Smooth muscle cell (in vitro differentiated cells): ENCODE data around the gene C17orf107. TPM values are rescaled to one million over a fixed set of nuclear protein-coding genes. Genes with fewer than 3 reads are reported as not detected.

Experiments
- DNase-seq: peaks from one replicate; lab custom pipeline; 2025; ENCODE audit not compliant: unreplicated experiment; lab: John Stamatoyannopoulos, UW
- H2AFZ ChIP-seq: fragments of 200-600 bp; sonication (generic); 2 replicates; pipeline ENCODE4 v1.6.0; 2016; ENCODE audit warnings: antibody characterized with exemption, low read depth, mild to moderate bottlenecking
- H3F3A ChIP-seq: fragments of 200-600 bp; sonication (generic); 2 replicates; pipeline ENCODE4 v1.6.0; 2017; ENCODE audit warnings: antibody characterized with exemption, low read depth
- H3K27ac ChIP-seq: fragments of 200-600 bp; sonication (generic); 2 replicates; pipeline ENCODE4 v1.5.1; 2016; ENCODE audit warnings: low read depth, mild to moderate bottlenecking
- H3K27me3 ChIP-seq: fragments of 200-600 bp; sonication (generic); 2 replicates; pipeline ENCODE4 v1.6.1; 2016; ENCODE audit warnings: low read depth, mild to moderate bottlenecking
- H3K36me3 ChIP-seq: fragments of 200-600 bp; sonication (generic); 2 replicates; pipeline ENCODE4 v1.5.1; 2016; ENCODE audit warnings: low read depth
- H3K4me1 ChIP-seq: fragments of 200-600 bp; sonication (generic); 2 replicates; pipeline ENCODE4 v1.5.1; 2016; ENCODE audit warnings: low read depth
- H3K4me2 ChIP-seq: fragments of 200-600 bp; sonication (generic); 2 replicates; pipeline ENCODE4 v1.6.0; 2016; ENCODE audit warnings: mild to moderate bottlenecking
- H3K4me3 ChIP-seq: fragments of 200-600 bp; sonication (generic); 2 replicates; pipeline ENCODE4 v1.5.1; 2016; ENCODE audit warnings: mild to moderate bottlenecking
- H3K79me2 ChIP-seq: fragments of 200-600 bp; sonication (generic); 2 replicates; pipeline ENCODE4 v1.6.0; 2016; ENCODE audit warnings: low read depth, mild to moderate bottlenecking
- H3K9ac ChIP-seq: fragments of 200-600 bp; sonication (generic); 2 replicates; pipeline ENCODE4 v1.6.0; 2016; ENCODE audit warnings: low read depth
- H3K9me3 ChIP-seq: fragments of 200-600 bp; sonication (generic); replicated peaks from 2 replicates; pipeline ENCODE4 v1.5.1; 2016; ENCODE audit warnings: low read depth
- H4K20me1 ChIP-seq: fragments of 200-600 bp; sonication (generic); 2 replicates; pipeline ENCODE4 v1.6.0; 2016; ENCODE audit warnings: low read depth
- WGBS: methylation state at CpG from one replicate; pipeline ENCODE4 v1.1.7; 2016; ENCODE audit warnings: low lambda C conversion rate; 5-methylcytosine and 5-hydroxymethylcytosine counted together
- polyA plus RNA-seq: library from polyadenylated mRNA; unstranded; fragments of >200 nt; fragmentation: Nextera tagmentation; extraction: Ambion mirVana; gene quantifications from 2 replicates; pipeline ENCODE4 v1.2.1, GENCODE V29; 2016
- total RNA-seq: library from RNA; depleted of rRNA; stranded (reverse); fragments of >200 nt; gene quantifications from 2 replicates; pipeline ENCODE4 v1.2.3, GENCODE V29; 2014
- TF ChIP-seq, protein P1 (sequence below): fragments of 200-600 bp; sonication (generic); IDR thresholded peaks from 2 replicates; pipeline ENCODE4 v1.5.1; 2017; ENCODE audit warnings: borderline replicate concordance, mild to moderate bottlenecking, antibody characterized with exemption; ENCODE audit not compliant: insufficient read depth, poor library complexity, severe bottlenecking

The C17orf107 gene
- total and polyA plus RNA-seq, 2 experiments from 2014 or later = 5.0 to 10.7 TPM

DNA sequence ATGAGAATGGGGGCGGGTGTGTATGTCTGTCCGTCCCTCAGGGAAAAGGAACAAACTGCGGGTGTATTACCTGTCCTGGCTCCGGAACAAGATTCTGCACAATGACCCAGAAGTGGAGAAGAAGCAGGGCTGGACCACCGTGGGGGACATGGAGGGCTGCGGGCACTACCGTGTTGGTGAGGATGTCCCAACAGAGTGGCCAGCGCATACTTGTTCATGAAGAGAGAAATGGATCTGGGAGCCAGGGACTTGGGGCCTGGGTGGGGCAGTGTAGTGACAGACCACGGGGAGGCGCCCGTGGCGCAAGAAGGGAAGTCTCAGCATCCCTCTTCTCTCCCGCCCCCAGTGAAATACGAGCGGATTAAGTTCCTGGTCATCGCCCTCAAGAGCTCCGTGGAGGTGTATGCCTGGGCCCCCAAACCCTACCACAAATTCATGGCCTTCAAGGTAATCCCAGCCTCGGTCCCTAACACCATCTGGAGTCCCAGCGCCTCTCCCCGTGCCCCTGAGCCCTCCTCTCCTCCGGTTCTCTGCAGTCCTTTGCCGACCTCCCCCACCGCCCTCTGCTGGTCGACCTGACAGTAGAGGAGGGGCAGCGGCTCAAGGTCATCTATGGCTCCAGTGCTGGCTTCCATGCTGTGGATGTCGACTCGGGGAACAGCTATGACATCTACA, 3.5 kb upstream of the C17orf107 start:
- DNase-seq = no peak
- Histone ChIP-seq H3F3A (no peaks in the 10 kb centered on the region), H3K4me1 (no peaks in the 10 kb centered on the region), H3K27me3 (no peaks in the 10 kb centered on the region), H3K27ac (no peak overlapping the region), H3K9ac (no peak overlapping the region), H3K79me2 (no peaks in the 10 kb centered on the region), H2AFZ (no peak overlapping the region), H3K4me2 (no peak overlapping the region), H4K20me1 (no peaks in the 10 kb centered on the region), H3K36me3 (no peaks in the 10 kb centered on the region), H3K9me3 (no peaks in the 10 kb centered on the region), H3K4me3 (no peak overlapping the region)
- TF ChIP-seq, protein P1, sequence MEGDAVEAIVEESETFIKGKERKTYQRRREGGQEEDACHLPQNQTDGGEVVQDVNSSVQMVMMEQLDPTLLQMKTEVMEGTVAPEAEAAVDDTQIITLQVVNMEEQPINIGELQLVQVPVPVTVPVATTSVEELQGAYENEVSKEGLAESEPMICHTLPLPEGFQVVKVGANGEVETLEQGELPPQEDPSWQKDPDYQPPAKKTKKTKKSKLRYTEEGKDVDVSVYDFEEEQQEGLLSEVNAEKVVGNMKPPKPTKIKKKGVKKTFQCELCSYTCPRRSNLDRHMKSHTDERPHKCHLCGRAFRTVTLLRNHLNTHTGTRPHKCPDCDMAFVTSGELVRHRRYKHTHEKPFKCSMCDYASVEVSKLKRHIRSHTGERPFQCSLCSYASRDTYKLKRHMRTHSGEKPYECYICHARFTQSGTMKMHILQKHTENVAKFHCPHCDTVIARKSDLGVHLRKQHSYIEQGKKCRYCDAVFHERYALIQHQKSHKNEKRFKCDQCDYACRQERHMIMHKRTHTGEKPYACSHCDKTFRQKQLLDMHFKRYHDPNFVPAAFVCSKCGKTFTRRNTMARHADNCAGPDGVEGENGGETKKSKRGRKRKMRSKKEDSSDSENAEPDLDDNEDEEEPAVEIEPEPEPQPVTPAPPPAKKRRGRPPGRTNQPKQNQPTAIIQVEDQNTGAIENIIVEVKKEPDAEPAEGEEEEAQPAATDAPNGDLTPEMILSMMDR = no peak
- WGBS = 80% methylated on average over 20 of the region's 27 CpGs

DNA sequence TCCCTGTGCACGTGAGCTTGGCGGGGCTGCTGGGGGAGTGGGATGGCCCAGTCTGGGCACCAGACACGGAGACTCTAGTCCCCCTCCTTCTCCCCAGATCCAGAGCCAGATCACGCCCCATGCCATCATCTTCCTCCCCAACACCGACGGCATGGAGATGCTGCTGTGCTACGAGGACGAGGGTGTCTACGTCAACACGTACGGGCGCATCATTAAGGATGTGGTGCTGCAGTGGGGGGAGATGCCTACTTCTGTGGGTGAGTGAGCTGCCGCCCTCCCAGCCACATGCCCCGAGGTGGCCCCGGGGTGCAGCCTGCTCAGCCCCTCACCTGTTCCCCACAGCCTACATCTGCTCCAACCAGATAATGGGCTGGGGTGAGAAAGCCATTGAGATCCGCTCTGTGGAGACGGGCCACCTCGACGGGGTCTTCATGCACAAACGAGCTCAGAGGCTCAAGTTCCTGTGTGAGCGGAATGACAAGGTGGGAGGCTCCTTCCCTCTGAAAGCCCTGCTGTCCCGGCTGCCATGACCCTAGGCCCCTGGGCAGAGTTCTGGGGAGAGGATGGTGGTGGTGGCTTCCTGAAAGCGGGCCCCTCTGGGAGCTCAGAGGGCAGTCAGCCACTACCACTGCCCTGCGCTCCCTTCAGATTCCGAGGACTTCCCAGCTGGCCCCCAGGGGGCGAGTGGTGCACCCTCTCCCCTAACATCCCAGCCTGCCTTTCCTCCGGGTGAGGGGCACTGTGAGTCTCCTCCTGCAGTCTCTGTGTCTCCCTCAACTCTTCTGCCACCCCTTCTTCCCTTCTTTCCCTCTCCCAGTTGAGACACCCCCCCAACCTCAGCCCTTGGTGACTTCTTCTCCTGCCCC, 2.8 kb upstream of the C17orf107 start:
- H3K9me3 ChIP-seq = no peaks in the 10 kb centered on the region
- TF ChIP-seq, protein P1 = no peak
- 96% methylated on average over 27 of the region's 27 CpGs for WGBS
- no peak overlapping the region for H2AFZ ChIP-seq
- H3K36me3 ChIP-seq = no peaks in the 10 kb centered on the region
- H3K4me2 ChIP-seq = no peak overlapping the region
- no peak for DNase-seq
- H3K27me3 ChIP-seq = no peaks in the 10 kb centered on the region
- H3K4me1 ChIP-seq = no peaks in the 10 kb centered on the region
- no peaks in the 10 kb centered on the region for H3K79me2 ChIP-seq
- H4K20me1 ChIP-seq = no peaks in the 10 kb centered on the region
- no peak overlapping the region for H3K27ac ChIP-seq
- no peak overlapping the region for H3K9ac ChIP-seq
- no peaks in the 10 kb centered on the region for H3F3A ChIP-seq
- no peak overlapping the region for H3K4me3 ChIP-seq

DNA sequence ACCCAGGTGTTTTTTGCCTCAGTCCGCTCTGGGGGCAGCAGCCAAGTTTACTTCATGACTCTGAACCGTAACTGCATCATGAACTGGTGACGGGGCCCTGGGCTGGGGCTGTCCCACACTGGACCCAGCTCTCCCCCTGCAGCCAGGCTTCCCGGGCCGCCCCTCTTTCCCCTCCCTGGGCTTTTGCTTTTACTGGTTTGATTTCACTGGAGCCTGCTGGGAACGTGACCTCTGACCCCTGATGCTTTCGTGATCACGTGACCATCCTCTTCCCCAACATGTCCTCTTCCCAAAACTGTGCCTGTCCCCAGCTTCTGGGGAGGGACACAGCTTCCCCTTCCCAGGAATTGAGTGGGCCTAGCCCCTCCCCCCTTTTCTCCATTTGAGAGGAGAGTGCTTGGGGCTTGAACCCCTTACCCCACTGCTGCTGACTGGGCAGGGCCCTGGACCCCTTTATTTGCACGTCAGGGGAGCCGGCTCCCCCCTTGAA, 2.1 kb upstream of the C17orf107 start:
- Histone ChIP-seq H3K4me3 (no peak overlapping the region), H3K4me2 (no peak overlapping the region), H3F3A (peaks cover 6% of the 10 kb centered on the region), H3K9ac (no peak overlapping the region), H3K36me3 (no peaks in the 10 kb centered on the region), H2AFZ (no peak overlapping the region), H3K79me2 (no peaks in the 10 kb centered on the region), H3K4me1 (no peaks in the 10 kb centered on the region), H3K27me3 (no peaks in the 10 kb centered on the region), H4K20me1 (no peaks in the 10 kb centered on the region), H3K27ac (no peak overlapping the region), H3K9me3 (no peaks in the 10 kb centered on the region)
- DNase-seq = no peak
- 98% methylated on average over 10 of the region's 10 CpGs for WGBS
- TF ChIP-seq, protein P1 = no peak
